Neural cell (in vitro differentiated cells): ENCODE measurements around the gene WHAMM. TPM values are rescaled to one million over a fixed set of nuclear protein-coding genes. Genes with fewer than 3 reads are reported as not detected.

Experiments used
- H2AFZ ChIP-seq: fragments of 200-600, 300-800 bp; sonication (generic), shearing (Covaris generic); 2 replicates; pipeline ENCODE4 v1.6.0; 2014; ENCODE audit warnings: low read depth, mild to moderate bottlenecking, antibody characterized with exemption, low read length, moderate library complexity
- H3F3A ChIP-seq: fragments of 200-600 bp; shearing (Covaris generic); 2 replicates; pipeline ENCODE4 v1.6.1; 2016; ENCODE audit warnings: mild to moderate bottlenecking, moderate library complexity, mixed read lengths, antibody characterized with exemption, low read length; ENCODE audit not compliant: insufficient read depth, poor library complexity, severe bottlenecking
- H3K27ac ChIP-seq: fragments of 200-600, 300-800 bp; sonication (generic), shearing (Covaris generic); 2 replicates; pipeline ENCODE4 v1.5.1; 2014; ENCODE audit warnings: mild to moderate bottlenecking, low read length, moderate library complexity
- H3K27me3 ChIP-seq: fragments of 300-800, 200-600 bp; sonication (generic), shearing (Covaris generic); 2 replicates; pipeline ENCODE4 v1.6.0; 2014; ENCODE audit warnings: mild to moderate bottlenecking, low read depth, low read length, moderate library complexity; ENCODE audit not compliant: insufficient read depth
- H3K36me3 ChIP-seq: fragments of 300-800, 200-600 bp; sonication (generic), shearing (Covaris generic); 2 replicates; pipeline ENCODE4 v1.5.1; 2014; ENCODE audit warnings: mild to moderate bottlenecking, antibody characterized with exemption, low read length, moderate library complexity; ENCODE audit not compliant: insufficient read depth
- H3K4me2 ChIP-seq: fragments of 300-800, 200-600 bp; sonication (generic), shearing (Covaris generic); 2 replicates; pipeline ENCODE4 v1.6.0; 2014; ENCODE audit warnings: mild to moderate bottlenecking, low read length
- H3K4me3 ChIP-seq: fragments of 300-800, 200-600 bp; sonication (generic), shearing (Covaris generic); 2 replicates; pipeline ENCODE4 v1.5.1; 2014; ENCODE audit warnings: mild to moderate bottlenecking, low read length, moderate library complexity
- H3K79me2 ChIP-seq: fragments of 200-600 bp; shearing (Covaris generic); replicated peaks from 2 replicates; pipeline ENCODE4 v1.6.0; 2014; ENCODE audit warnings: mild to moderate bottlenecking, low read length, moderate library complexity; ENCODE audit not compliant: insufficient read depth
- H3K9ac ChIP-seq: fragments of 300-800, 200-600 bp; sonication (generic), shearing (Covaris generic); 2 replicates; pipeline ENCODE4 v1.6.1; 2016; ENCODE audit warnings: mild to moderate bottlenecking, low read length, mixed read lengths
- H3K9me2 ChIP-seq: fragments of 200-600 bp; shearing (Covaris generic); 2 replicates; pipeline ENCODE4 v1.6.1; 2016; ENCODE audit warnings: mild to moderate bottlenecking, low read length, mixed read lengths; ENCODE audit not compliant: insufficient read depth
- H3K9me3 ChIP-seq: fragments of 200-600, 300-800 bp; sonication (generic), shearing (Covaris generic); 2 replicates; pipeline ENCODE4 v1.6.1; 2016; ENCODE audit warnings: mild to moderate bottlenecking, mixed run types, low read length, moderate library complexity, mixed read lengths
- H4K20me1 ChIP-seq: fragments of 200-600 bp; shearing (Covaris generic); 2 replicates; pipeline ENCODE4 v1.6.1; 2016; ENCODE audit warnings: mild to moderate bottlenecking, mixed run types; ENCODE audit not compliant: insufficient read depth
- CTCF ChIP-seq: fragments of 450-650 bp; IDR thresholded peaks from 2 replicates; pipeline ENCODE4 v1.5.1; 2014; ENCODE audit warnings: antibody characterized with exemption, mild to moderate bottlenecking, moderate library complexity; ENCODE audit not compliant: poor library complexity, severe bottlenecking
- EP300 ChIP-seq: fragments of 450-650 bp; conservative IDR thresholded peaks from 2 replicates; pipeline ENCODE4 v1.6.1; 2014; ENCODE audit warnings: antibody characterized with exemption, mild to moderate bottlenecking, moderate library complexity; ENCODE audit not compliant: poor library complexity, severe bottlenecking
- EZH2 ChIP-seq: fragments of 200-600, 300-800 bp; shearing (Covaris generic), sonication (generic); IDR thresholded peaks from 2 replicates; pipeline ENCODE4 v1.6.1; 2014; ENCODE audit warnings: antibody characterized with exemption, low read length, borderline replicate concordance, mild to moderate bottlenecking; ENCODE audit not compliant: insufficient read depth, poor library complexity, severe bottlenecking
- MXI1 ChIP-seq: fragments of 450-650 bp; conservative IDR thresholded peaks from 2 replicates; pipeline ENCODE4 v1.6.1; 2014; ENCODE audit warnings: antibody characterized with exemption, mild to moderate bottlenecking; ENCODE audit not compliant: poor library complexity, severe bottlenecking
- POLR2AphosphoS5 ChIP-seq: IDR thresholded peaks from 2 replicates; pipeline ENCODE4 v1.6.1; 2012
- RAD21 ChIP-seq: fragments of 450-650 bp; conservative IDR thresholded peaks from 2 replicates; pipeline ENCODE4 v1.6.1; 2014; ENCODE audit warnings: antibody characterized with exemption, mild to moderate bottlenecking, moderate library complexity
- SMC3 ChIP-seq: fragments of 450-650 bp; conservative IDR thresholded peaks from 2 replicates; pipeline ENCODE4 v1.6.1; 2014; ENCODE audit warnings: antibody characterized with exemption, mild to moderate bottlenecking, moderate library complexity; ENCODE audit not compliant: poor library complexity
- TAF1 ChIP-seq: IDR thresholded peaks from 2 replicates; pipeline ENCODE4 v1.6.1; 2012; ENCODE audit warnings: low read depth
- polyA plus RNA-seq: library from polyadenylated mRNA; depleted of rRNA; stranded (reverse); fragments of >200 nt; gene quantifications from 2 replicates; pipeline ENCODE4 v1.2.3, GENCODE V29; 2014
- TF ChIP-seq, protein P1 (sequence below): IDR thresholded peaks from 2 replicates; pipeline ENCODE4 v1.6.1; 2012; ENCODE audit warnings: borderline replicate concordance

WHAMM gene
- polyA plus RNA-seq, 1 donor from 2014 or later: 2.8 TPM

- Histone ChIP-seq H3F3A (no peaks in the 10 kb centered on the region), H3K9me2 (no peaks in the 10 kb centered on the region), H4K20me1 (no peaks in the 10 kb centered on the region), H3K4me3 (no peak overlapping the region), H3K27me3 (no peaks in the 10 kb centered on the region), H3K36me3 (no peaks in the 10 kb centered on the region), H3K27ac (no peak overlapping the region), H3K4me2 (no peak overlapping the region), H3K79me2 (no peaks in the 10 kb centered on the region), H3K9ac (no peak overlapping the region), H2AFZ (no peak overlapping the region), H3K9me3 (no peaks in the 10 kb centered on the region)
- TF ChIP-seq TAF1 (no peak), EP300 (no peak), SMC3 (no peak), RAD21 (no peak), MXI1 (no peak), EZH2 (no peak), POLR2AphosphoS5 (no peak), CTCF (no peak)
- TF ChIP-seq, protein P1, sequence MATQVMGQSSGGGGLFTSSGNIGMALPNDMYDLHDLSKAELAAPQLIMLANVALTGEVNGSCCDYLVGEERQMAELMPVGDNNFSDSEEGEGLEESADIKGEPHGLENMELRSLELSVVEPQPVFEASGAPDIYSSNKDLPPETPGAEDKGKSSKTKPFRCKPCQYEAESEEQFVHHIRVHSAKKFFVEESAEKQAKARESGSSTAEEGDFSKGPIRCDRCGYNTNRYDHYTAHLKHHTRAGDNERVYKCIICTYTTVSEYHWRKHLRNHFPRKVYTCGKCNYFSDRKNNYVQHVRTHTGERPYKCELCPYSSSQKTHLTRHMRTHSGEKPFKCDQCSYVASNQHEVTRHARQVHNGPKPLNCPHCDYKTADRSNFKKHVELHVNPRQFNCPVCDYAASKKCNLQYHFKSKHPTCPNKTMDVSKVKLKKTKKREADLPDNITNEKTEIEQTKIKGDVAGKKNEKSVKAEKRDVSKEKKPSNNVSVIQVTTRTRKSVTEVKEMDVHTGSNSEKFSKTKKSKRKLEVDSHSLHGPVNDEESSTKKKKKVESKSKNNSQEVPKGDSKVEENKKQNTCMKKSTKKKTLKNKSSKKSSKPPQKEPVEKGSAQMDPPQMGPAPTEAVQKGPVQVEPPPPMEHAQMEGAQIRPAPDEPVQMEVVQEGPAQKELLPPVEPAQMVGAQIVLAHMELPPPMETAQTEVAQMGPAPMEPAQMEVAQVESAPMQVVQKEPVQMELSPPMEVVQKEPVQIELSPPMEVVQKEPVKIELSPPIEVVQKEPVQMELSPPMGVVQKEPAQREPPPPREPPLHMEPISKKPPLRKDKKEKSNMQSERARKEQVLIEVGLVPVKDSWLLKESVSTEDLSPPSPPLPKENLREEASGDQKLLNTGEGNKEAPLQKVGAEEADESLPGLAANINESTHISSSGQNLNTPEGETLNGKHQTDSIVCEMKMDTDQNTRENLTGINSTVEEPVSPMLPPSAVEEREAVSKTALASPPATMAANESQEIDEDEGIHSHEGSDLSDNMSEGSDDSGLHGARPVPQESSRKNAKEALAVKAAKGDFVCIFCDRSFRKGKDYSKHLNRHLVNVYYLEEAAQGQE: no peak
Measured at GRCh38 chr15:82874267-82874666, 64.8 kb downstream of the WHAMM start.

GRCh38 chr15:82874961-82875360 lies 65.5 kb downstream of the WHAMM start:
- H3K9me3 ChIP-seq: no peaks in the 10 kb centered on the region
- no peak overlapping the region for H2AFZ ChIP-seq
- H3K27me3 ChIP-seq: no peaks in the 10 kb centered on the region
- no peaks in the 10 kb centered on the region for H4K20me1 ChIP-seq
- no peaks in the 10 kb centered on the region for H3F3A ChIP-seq
- H3K4me3 ChIP-seq: no peak overlapping the region
- no peaks in the 10 kb centered on the region for H3K36me3 ChIP-seq
- TF ChIP-seq CTCF: no peak
- no peak for TF ChIP-seq TAF1
- TF ChIP-seq SMC3: no peak
- TF ChIP-seq EZH2: no peak
- no peak for TF ChIP-seq EP300
- no peak for TF ChIP-seq RAD21
- TF ChIP-seq POLR2AphosphoS5: no peak
- TF ChIP-seq, protein P1: no peak
- TF ChIP-seq MXI1: no peak
- H3K9ac ChIP-seq: no peak overlapping the region
- H3K9me2 ChIP-seq: no peaks in the 10 kb centered on the region
- H3K27ac ChIP-seq: no peak overlapping the region
- H3K79me2 ChIP-seq: no peaks in the 10 kb centered on the region
- no peak overlapping the region for H3K4me2 ChIP-seq
